ENCODE data around the gene VCAN.
"Not testable (repeated sequence)": the region's sequence is repeated elsewhere in the genome, so short reads cannot be mapped to it uniquely, and the experiment has no call there.

Gene VCAN

DNA sequence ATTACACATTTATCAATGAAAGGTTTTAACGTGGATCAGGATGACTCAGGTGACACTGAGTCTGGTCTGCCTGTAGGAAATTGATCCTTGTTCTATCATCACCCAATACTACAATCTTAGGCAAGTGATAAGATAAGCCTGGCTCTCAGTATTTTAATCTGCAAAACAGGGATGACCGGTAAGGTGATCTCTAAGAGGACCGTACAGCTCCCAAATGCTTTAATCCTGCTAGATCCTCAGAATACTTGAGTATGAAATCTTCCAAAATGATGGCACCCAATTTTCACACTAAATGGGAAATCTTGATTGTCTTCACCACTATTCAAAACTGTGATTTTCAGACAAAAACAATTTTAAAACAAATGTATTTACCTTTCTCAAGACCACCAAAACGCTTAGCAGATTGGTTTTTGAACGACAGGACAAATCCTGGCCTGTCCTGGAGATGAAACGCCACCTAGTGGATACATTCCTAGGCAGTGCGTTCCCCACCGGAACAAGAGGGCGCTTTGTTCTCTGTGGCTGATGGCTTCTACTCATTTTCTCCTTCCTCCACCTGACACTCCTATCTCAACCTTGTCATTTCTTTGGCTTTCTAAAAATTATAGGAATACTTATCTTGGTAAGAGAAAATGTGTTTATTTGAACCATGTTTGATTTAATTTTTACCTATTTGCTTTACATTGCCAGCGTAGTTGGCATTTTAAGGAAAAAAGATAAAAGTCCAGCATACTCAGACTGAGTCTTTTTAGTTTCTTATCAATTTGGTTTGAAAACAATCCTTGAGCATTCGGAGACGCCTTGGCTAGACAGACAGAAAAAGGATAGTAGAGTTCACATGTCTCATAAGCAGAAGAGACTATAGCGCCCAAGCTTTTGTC, 41.2 kb upstream of the VCAN start:
- TF ChIP-seq, protein P1, sequence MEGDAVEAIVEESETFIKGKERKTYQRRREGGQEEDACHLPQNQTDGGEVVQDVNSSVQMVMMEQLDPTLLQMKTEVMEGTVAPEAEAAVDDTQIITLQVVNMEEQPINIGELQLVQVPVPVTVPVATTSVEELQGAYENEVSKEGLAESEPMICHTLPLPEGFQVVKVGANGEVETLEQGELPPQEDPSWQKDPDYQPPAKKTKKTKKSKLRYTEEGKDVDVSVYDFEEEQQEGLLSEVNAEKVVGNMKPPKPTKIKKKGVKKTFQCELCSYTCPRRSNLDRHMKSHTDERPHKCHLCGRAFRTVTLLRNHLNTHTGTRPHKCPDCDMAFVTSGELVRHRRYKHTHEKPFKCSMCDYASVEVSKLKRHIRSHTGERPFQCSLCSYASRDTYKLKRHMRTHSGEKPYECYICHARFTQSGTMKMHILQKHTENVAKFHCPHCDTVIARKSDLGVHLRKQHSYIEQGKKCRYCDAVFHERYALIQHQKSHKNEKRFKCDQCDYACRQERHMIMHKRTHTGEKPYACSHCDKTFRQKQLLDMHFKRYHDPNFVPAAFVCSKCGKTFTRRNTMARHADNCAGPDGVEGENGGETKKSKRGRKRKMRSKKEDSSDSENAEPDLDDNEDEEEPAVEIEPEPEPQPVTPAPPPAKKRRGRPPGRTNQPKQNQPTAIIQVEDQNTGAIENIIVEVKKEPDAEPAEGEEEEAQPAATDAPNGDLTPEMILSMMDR (IDR thresholded peaks at IDR 0.05; ENCODE audit: poor library complexity, severe bottlenecking) = peak; percentile 99
- no peak for DNase-seq (ENCODE audit: low spot score)
- Histone ChIP-seq H3K36me3 (ENCODE audit: low read depth) (no peaks in the 10 kb centered on the region), H3K27me3 (ENCODE audit: insufficient read depth, poor library complexity, severe bottlenecking) (no peaks in the 10 kb centered on the region), H3K4me1 (ENCODE audit: insufficient read depth, poor library complexity, severe bottlenecking) (no peaks in the 10 kb centered on the region), H3K9me3 (ENCODE audit: severe bottlenecking) (no peaks in the 10 kb centered on the region), H3K4me3 (ENCODE audit: severe bottlenecking) (no peak overlapping the region), H3K27ac (ENCODE audit: poor library complexity, severe bottlenecking) (no peak overlapping the region)
- peak; percentile 93 for ATAC-seq (ENCODE audit: low read depth)

GRCh38 chr5:83433891-83434290, 37.7 kb upstream of the VCAN start:
- H3K27ac ChIP-seq (ENCODE audit: poor library complexity, severe bottlenecking) = no peak overlapping the region
- no peaks in the 10 kb centered on the region for H3K9me3 ChIP-seq (ENCODE audit: severe bottlenecking)
- no peaks in the 10 kb centered on the region for H3K36me3 ChIP-seq (ENCODE audit: low read depth)
- ATAC-seq (ENCODE audit: low read depth) = no peak
- DNase-seq (ENCODE audit: low spot score) = no peak
- no peaks in the 10 kb centered on the region for H3K4me1 ChIP-seq (ENCODE audit: insufficient read depth, poor library complexity, severe bottlenecking)
- TF ChIP-seq, protein P1 (IDR thresholded peaks at IDR 0.05; ENCODE audit: poor library complexity, severe bottlenecking) = no peak
- H3K4me3 ChIP-seq (ENCODE audit: severe bottlenecking) = no peak overlapping the region
- H3K27me3 ChIP-seq (ENCODE audit: insufficient read depth, poor library complexity, severe bottlenecking) = no peaks in the 10 kb centered on the region

GRCh38 chr5:83434946-83435345, 36.6 kb upstream of the VCAN start:
- Histone ChIP-seq H3K27me3 (ENCODE audit: insufficient read depth, poor library complexity, severe bottlenecking) (no peaks in the 10 kb centered on the region), H3K4me1 (ENCODE audit: insufficient read depth, poor library complexity, severe bottlenecking) (no peaks in the 10 kb centered on the region), H3K36me3 (ENCODE audit: low read depth) (no peaks in the 10 kb centered on the region), H3K4me3 (ENCODE audit: severe bottlenecking) (no peak overlapping the region), H3K27ac (ENCODE audit: poor library complexity, severe bottlenecking) (no peak overlapping the region), H3K9me3 (ENCODE audit: severe bottlenecking) (no peaks in the 10 kb centered on the region)
- TF ChIP-seq, protein P1 (IDR thresholded peaks at IDR 0.05; ENCODE audit: poor library complexity, severe bottlenecking) = no peak
- DNase-seq (ENCODE audit: low spot score) (no peak), ATAC-seq (ENCODE audit: low read depth) (no peak)

DNA sequence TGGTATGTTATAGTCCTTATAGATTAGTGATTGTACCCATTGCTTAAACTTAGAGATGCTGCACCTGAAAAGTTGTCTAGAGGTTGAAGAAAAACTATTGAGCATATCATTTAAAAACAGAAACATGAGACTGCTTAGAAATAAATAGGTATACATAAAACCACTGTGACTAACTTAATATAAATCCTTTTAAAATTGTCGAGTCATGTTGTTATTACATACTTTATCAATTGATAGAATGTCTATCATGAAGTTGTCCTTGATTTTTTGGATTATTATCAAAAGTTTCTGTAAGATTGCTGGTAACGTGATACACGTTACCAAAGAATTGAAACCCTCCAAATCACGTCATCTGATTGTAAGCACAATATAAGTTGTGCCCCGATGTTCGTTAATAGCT, 35.3 kb upstream of the VCAN start:
- TF ChIP-seq, protein P1 (IDR thresholded peaks at IDR 0.05; ENCODE audit: poor library complexity, severe bottlenecking) = no peak
- no peak for ATAC-seq (ENCODE audit: low read depth)
- Histone ChIP-seq H3K4me3 (ENCODE audit: severe bottlenecking) (no peak overlapping the region), H3K27me3 (ENCODE audit: insufficient read depth, poor library complexity, severe bottlenecking) (no peaks in the 10 kb centered on the region), H3K4me1 (ENCODE audit: insufficient read depth, poor library complexity, severe bottlenecking) (no peaks in the 10 kb centered on the region), H3K9me3 (ENCODE audit: severe bottlenecking) (no peaks in the 10 kb centered on the region), H3K27ac (ENCODE audit: poor library complexity, severe bottlenecking) (no peak overlapping the region), H3K36me3 (ENCODE audit: low read depth) (no peaks in the 10 kb centered on the region)
- no peak for DNase-seq (ENCODE audit: low spot score)

DNA sequence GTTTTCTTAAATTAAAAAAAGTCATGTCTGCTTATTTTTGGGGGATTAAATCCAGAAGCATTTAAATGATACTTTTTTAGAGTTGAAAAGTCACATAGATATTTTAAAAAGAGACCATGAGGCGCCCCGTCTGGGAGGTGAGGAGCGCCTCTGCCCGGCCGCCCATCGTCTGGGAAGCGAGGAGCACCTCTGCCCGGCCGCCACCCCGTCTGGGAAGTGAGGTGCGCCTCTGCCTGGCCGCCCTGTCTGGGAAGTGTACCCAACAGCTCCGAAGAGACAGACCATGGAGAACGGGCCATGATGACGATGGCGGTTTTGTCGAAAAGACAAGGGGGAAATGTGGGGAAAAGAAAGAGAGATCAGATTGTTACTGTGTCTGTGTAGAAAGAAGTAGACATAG, 33.8 kb upstream of the VCAN start:
- H3K27me3 ChIP-seq (ENCODE audit: insufficient read depth, poor library complexity, severe bottlenecking); H3K4me1 ChIP-seq (ENCODE audit: insufficient read depth, poor library complexity, severe bottlenecking); H3K9me3 ChIP-seq (ENCODE audit: severe bottlenecking); ATAC-seq (ENCODE audit: low read depth); H3K27ac ChIP-seq (ENCODE audit: poor library complexity, severe bottlenecking); DNase-seq (ENCODE audit: low spot score); H3K36me3 ChIP-seq (ENCODE audit: low read depth); H3K4me3 ChIP-seq (ENCODE audit: severe bottlenecking): not testable (repeated sequence)
